Endothelial cell of umbilical vein (primary cell): ENCODE data around the gene RTF2. TPM values are rescaled to one million over a fixed set of nuclear protein-coding genes. Genes with fewer than 3 reads are reported as not detected.

ENCODE experiments used
- BruUV-seq: library from RNA; stranded (reverse); fragments of 400-500 nt; replicated peaks from 2 replicates; lab custom pipeline; 2021; lab: Mats Ljungman, UMichigan
- CTCF ChIA-PET: fragments of 300-600, 350-600 bp; sonication (Branson Sonifier 250); formaldehyde crosslinking; loops from one replicate; lab custom pipeline; 2021; ENCODE audit warnings: antibody characterized with exemption, inconsistent platforms; lab: Charles Lee
- POLR2A ChIA-PET: fragments of 300-600, 350-600 bp; sonication (Branson Sonifier 250); formaldehyde crosslinking; loops from one replicate; lab custom pipeline; 2021; ENCODE audit warnings: antibody characterized with exemption, inconsistent platforms; lab: Charles Lee
- DNase-seq: peaks from one replicate; pipeline ENCODE4 v3.0.0-alpha.2; 2011; ENCODE audit warnings: low read depth, low spot score
- FAIRE-seq: peaks from 2 replicates; lab custom pipeline; 2011; peaks lifted over from hg19 to GRCh38; lab: Jason Lieb, UNC
- H2AFZ ChIP-seq: 2 replicates; pipeline ENCODE4 v1.6.0; 2012; ENCODE audit warnings: low read depth, low read length, control low read depth, inconsistent platforms
- H3K27ac ChIP-seq: 2 replicates; pipeline ENCODE4 v1.5.1; 2011; ENCODE audit warnings: low read depth, mild to moderate bottlenecking, control low read depth, low read length, moderate library complexity; ENCODE audit not compliant: insufficient read depth
- H3K27me3 ChIP-seq, 2 experiments: 2 replicates each; pipeline versions ENCODE4 v1.6.0 to v1.6.1; 2011; ENCODE audit warnings: low read length in 2 of 2, mixed read lengths in 1 of 2; ENCODE audit not compliant: control insufficient read depth in 2 of 2, insufficient read depth in 2 of 2
- H3K36me3 ChIP-seq, 2 experiments: 2 replicates in 1 of 2; 3 replicates in 1 of 2; pipeline ENCODE4 v1.5.1; 2011; ENCODE audit warnings: low read length in 2 of 2, mild to moderate bottlenecking in 1 of 2, moderate library complexity in 1 of 2; ENCODE audit not compliant: control insufficient read depth in 2 of 2, insufficient read depth in 2 of 2; ENCODE audit errors: extremely low read depth in 1 of 2
- H3K4me1 ChIP-seq: 3 replicates; pipeline ENCODE4 v1.5.1; 2011; ENCODE audit warnings: mild to moderate bottlenecking, low read length; ENCODE audit not compliant: control insufficient read depth, insufficient read depth; ENCODE audit errors: extremely low read depth
- H3K4me2 ChIP-seq: 2 replicates; pipeline ENCODE4 v1.6.1; 2011; ENCODE audit warnings: low read length, control low read depth, mixed read lengths; ENCODE audit not compliant: insufficient read depth
- H3K4me3 ChIP-seq, 3 experiments: fragments of 200-600 bp in 1 of 3; sonication (generic), shearing (Covaris generic) in 1 of 3; replicated peaks in 1 of 3; 2 replicates each; pipeline ENCODE4 v1.5.1; 2011 to 2016; ENCODE audit warnings: control low read depth in 3 of 3, low read length in 3 of 3, mild to moderate bottlenecking in 2 of 3, inconsistent platforms in 1 of 3, low read depth in 1 of 3, moderate library complexity in 1 of 3; ENCODE audit not compliant: insufficient read depth in 1 of 3
- H3K79me2 ChIP-seq: 2 replicates; pipeline ENCODE4 v1.6.0; 2012; ENCODE audit warnings: low read length, inconsistent platforms; ENCODE audit not compliant: control insufficient read depth, insufficient read depth
- H3K9ac ChIP-seq: replicated peaks from 2 replicates; pipeline ENCODE3; 2011; ENCODE audit warnings: low read length, control low read depth; ENCODE audit not compliant: insufficient read depth; ENCODE audit errors: extremely low read depth
- H3K9me1 ChIP-seq: replicated peaks from 3 replicates; pipeline ENCODE4 v1.6.0; 2011; ENCODE audit warnings: mild to moderate bottlenecking, low read length; ENCODE audit not compliant: control insufficient read depth, insufficient read depth; ENCODE audit errors: extremely low read depth
- H3K9me3 ChIP-seq: replicated peaks from 2 replicates; pipeline ENCODE4 v1.5.1; 2012; ENCODE audit warnings: low read length, inconsistent platforms; ENCODE audit not compliant: control insufficient read depth, insufficient read depth
- H4K20me1 ChIP-seq: replicated peaks from 2 replicates; pipeline ENCODE3; 2011; ENCODE audit warnings: mild to moderate bottlenecking, low read length; ENCODE audit not compliant: control insufficient read depth, insufficient read depth; ENCODE audit errors: extremely low read depth
- CTCF ChIP-seq, 2 donors: IDR thresholded peaks; 1 replicate in 1 of 2; 2 replicates in 1 of 2; pipeline ENCODE4 v1.5.1; 2011; ENCODE audit warnings: low read length in 2 of 2, mild to moderate bottlenecking in 2 of 2, moderate library complexity in 2 of 2, control low read depth in 1 of 2, inconsistent platforms in 1 of 2, low read depth in 1 of 2; ENCODE audit not compliant: insufficient read depth in 1 of 2; ENCODE audit errors: extremely low read depth in 1 of 2
- EZH2 ChIP-seq: IDR thresholded peaks from 2 replicates; pipeline ENCODE4 v1.6.1; 2012; ENCODE audit warnings: borderline replicate concordance, low read depth, mild to moderate bottlenecking, moderate library complexity, low read length, inconsistent platforms; ENCODE audit not compliant: severe bottlenecking
- FOS ChIP-seq: IDR thresholded peaks from 2 replicates; pipeline ENCODE4 v1.6.1; 2011; ENCODE audit warnings: mild to moderate bottlenecking, low read length, moderate library complexity, borderline replicate concordance; ENCODE audit not compliant: insufficient read depth
- JUN ChIP-seq: IDR thresholded peaks from 2 replicates; pipeline ENCODE4 v1.6.1; 2011; ENCODE audit warnings: borderline replicate concordance, low read depth; ENCODE audit not compliant: insufficient read length, insufficient read depth
- MAX ChIP-seq: IDR thresholded peaks from 2 replicates; pipeline ENCODE4 v1.6.1; 2011; ENCODE audit not compliant: insufficient read depth, insufficient read length
- POLR2A ChIP-seq: IDR thresholded peaks from 2 replicates; pipeline ENCODE4 v1.6.1; 2012; ENCODE audit warnings: low read depth, mild to moderate bottlenecking, control low read depth, low read length
- dilution Hi-C: fragments of 300-500 bp; cut with MboI; formaldehyde crosslinking; loops from one replicate; pipeline ENCODE4 v1.15.0; 2019; ENCODE audit warnings: low sequenced_read_pairs; ENCODE audit not compliant: extremely low pct_ligation_motif_present
- intact Hi-C: fragments of 100-400 bp; cut with micrococcal nuclease; formaldehyde crosslinking; loops from one replicate; pipeline ENCODE4 v1.10.0; 2022
- polyA plus RNA-seq, 4 experiments: library from polyadenylated mRNA; depleted of rRNA in 3 of 4; stranded (reverse) in 3 of 4; unstranded in 1 of 4; fragments of >200 nt; gene quantifications; 2 replicates each; pipeline versions ENCODE4 v1.2.1 to v1.2.3, GENCODE V29; 2011 to 2012; ENCODE audit warnings: missing spikeins in 1 of 4
- total RNA-seq: library from RNA; stranded (reverse); gene quantifications from 2 replicates; pipeline ENCODE4 v1.2.3, GENCODE V29; 2021

The RTF2 gene
- total and polyA plus RNA-seq, 2 donors (not counting 3 experiments of a cell fraction or from before 2014, with no cell fraction given): 68.8 to 84.7 TPM

DNA sequence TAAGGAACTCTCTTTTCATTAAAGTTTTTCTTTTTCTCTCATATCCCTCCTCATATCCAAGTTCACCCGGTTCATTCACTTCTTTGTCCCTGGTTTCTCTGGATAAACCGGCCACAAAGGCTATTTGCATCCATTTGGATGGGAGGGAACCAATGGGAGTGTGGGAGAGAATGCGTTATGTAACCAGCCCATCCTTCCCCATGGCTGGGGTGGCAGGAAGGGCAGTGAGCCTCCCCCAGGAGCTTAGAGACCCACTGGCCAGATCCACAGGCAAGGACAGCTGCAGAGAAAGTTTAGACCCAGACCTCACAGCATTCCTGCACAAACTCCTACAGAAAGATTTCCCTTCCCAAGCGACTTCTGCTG is 45.6 kb upstream of the RTF2 start:
- H3K4me3 ChIP-seq: no peak overlapping the region
- ChIA-PET CTCF (interaction anchor here (1.0 to 1.5 kb wide), 5 partner anchors 11 to 128 kb away, joined by 3 to 5 read pairs (median 5); partner anchors contain the start of genes AURKA, CASS4 and CSTF1), POLR2A (no interaction called here)
- FAIRE-seq (no peak), DNase-seq (no peak)
- H3K9ac ChIP-seq: no peak overlapping the region
- no peaks in the 10 kb centered on the region for H3K36me3 ChIP-seq
- dilution Hi-C loops: no loop called here
- no peak overlapping the region for H3K27ac ChIP-seq
- BruUV-seq: no TSS peak
- H3K9me1 ChIP-seq: no peaks in the 10 kb centered on the region
- H3K27me3 ChIP-seq: peaks cover 27 to 28% of the 10 kb centered on the region in 2 experiments
- no peaks in the 10 kb centered on the region for H3K9me3 ChIP-seq
- H4K20me1 ChIP-seq: no peaks in the 10 kb centered on the region
- no peak overlapping the region for H2AFZ ChIP-seq
- intact Hi-C loops: loop anchor here (1.0 to 2.0 kb wide), 3 partner anchors 22 to 45 kb away; partner anchors contain the start of genes AURKA, CSTF1 and RTF2
- H3K4me2 ChIP-seq: peak overlapping the region; percentile 41
- peaks cover 41% of the 10 kb centered on the region for H3K4me1 ChIP-seq
- no peak for TF ChIP-seq CTCF (IDR thresholded peaks at IDR 0.05; ENCODE audit: extremely low read depth in 1 of 2, insufficient read depth in 1 of 2, low read depth in 1 of 2, low read length in 2 of 2)
- no peak for TF ChIP-seq FOS
- no peak for TF ChIP-seq POLR2A
- no peak for TF ChIP-seq EZH2
- TF ChIP-seq JUN: no peak
- H3K79me2 ChIP-seq: no peaks in the 10 kb centered on the region

DNA sequence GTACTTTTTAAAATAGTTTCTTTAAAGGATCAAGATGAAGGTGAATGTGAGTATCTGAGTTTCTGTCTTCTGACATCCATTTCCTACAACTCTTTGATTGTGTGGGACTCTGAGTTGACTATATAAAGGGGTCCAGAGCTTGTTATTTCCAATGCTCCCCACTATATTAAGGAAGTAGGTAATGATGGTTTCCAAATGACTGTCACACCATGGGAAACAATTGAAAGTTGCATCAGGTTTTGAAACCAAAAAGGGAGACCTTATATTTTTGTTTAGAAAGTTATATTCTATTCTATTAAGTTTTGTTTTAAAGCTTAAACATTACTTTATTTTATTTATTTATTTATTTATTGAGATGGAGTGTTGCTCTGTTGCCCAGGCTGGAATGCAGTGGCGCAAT is 45.2 kb upstream of the RTF2 start:
- dilution Hi-C loops (no loop called here), intact Hi-C loops (loop anchor here (2.0 kb wide), 1 partner anchor 22 kb away; no protein-coding TSS in a partner anchor)
- Histone ChIP-seq H3K36me3 (no peaks in the 10 kb centered on the region), H3K9me3 (no peaks in the 10 kb centered on the region), H3K4me2 (peak overlapping the region; percentile 41), H3K4me3 (no peak overlapping the region), H3K4me1 (peaks cover 37% of the 10 kb centered on the region), H3K27ac (no peak overlapping the region), H3K9ac (no peak overlapping the region), H2AFZ (no peak overlapping the region), H3K79me2 (no peaks in the 10 kb centered on the region), H3K27me3 (peaks cover 31 to 32% of the 10 kb centered on the region in 2 experiments), H4K20me1 (no peaks in the 10 kb centered on the region), H3K9me1 (no peaks in the 10 kb centered on the region)
- ChIA-PET POLR2A (no interaction called here), CTCF (interaction anchor here (1.0 to 2.4 kb wide), 5 partner anchors 11 to 127 kb away, joined by 3 to 11 read pairs (median 5); partner anchors contain the start of genes AURKA, CASS4 and CSTF1)
- no peak for FAIRE-seq
- no peak for TF ChIP-seq MAX
- no peak for DNase-seq
- no TSS peak for BruUV-seq
